ENCODE measurements around the gene BRD1. TPM values are rescaled to one million over a fixed set of nuclear protein-coding genes. Genes with fewer than 3 reads are reported as not detected.
A peak's percentile ranks its signal among the peaks of the same experiment; 100 is the strongest.

The BRD1 gene
- total RNA-seq, 1 experiment from 2014 or later: 51.2 TPM

- intact Hi-C loops (cut with micrococcal nuclease; ENCODE audit: unreplicated experiment): no loop called here
- ChIA-PET CTCF (no interaction called here), POLR2A (ENCODE audit: low non-redundant PET) (no interaction called here)
- DNase-seq (ENCODE audit: low spot score): peak; percentile 24
- Histone ChIP-seq H3K36me3 (ENCODE audit: insufficient read depth, low read length, poor library complexity, severe bottlenecking) (peaks cover 70% of the 10 kb centered on the region), H3K27ac (ENCODE audit: low read depth, low read length, poor library complexity, severe bottlenecking) (peak overlapping the region; percentile 37), H3K9me3 (ENCODE audit: low read depth, low read length, poor library complexity, severe bottlenecking) (no peaks in the 10 kb centered on the region), H3K27me3 (replicated peaks; ENCODE audit: insufficient read depth, low read depth, low read length, poor library complexity) (no peaks in the 10 kb centered on the region), H3K4me1 (ENCODE audit: insufficient read depth, low read length, poor library complexity, severe bottlenecking) (peaks cover 20% of the 10 kb centered on the region), H3K4me3 (ENCODE audit: low read depth, low read length, poor library complexity, severe bottlenecking) (no peak overlapping the region)
- TF ChIP-seq, protein P1, sequence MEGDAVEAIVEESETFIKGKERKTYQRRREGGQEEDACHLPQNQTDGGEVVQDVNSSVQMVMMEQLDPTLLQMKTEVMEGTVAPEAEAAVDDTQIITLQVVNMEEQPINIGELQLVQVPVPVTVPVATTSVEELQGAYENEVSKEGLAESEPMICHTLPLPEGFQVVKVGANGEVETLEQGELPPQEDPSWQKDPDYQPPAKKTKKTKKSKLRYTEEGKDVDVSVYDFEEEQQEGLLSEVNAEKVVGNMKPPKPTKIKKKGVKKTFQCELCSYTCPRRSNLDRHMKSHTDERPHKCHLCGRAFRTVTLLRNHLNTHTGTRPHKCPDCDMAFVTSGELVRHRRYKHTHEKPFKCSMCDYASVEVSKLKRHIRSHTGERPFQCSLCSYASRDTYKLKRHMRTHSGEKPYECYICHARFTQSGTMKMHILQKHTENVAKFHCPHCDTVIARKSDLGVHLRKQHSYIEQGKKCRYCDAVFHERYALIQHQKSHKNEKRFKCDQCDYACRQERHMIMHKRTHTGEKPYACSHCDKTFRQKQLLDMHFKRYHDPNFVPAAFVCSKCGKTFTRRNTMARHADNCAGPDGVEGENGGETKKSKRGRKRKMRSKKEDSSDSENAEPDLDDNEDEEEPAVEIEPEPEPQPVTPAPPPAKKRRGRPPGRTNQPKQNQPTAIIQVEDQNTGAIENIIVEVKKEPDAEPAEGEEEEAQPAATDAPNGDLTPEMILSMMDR (conservative IDR thresholded peaks at IDR 0.05; ENCODE audit: low read depth, low read length): no peak
- TF ChIP-seq EZH2 (IDR thresholded peaks at IDR 0.05; ENCODE audit: borderline replicate concordance, low read depth, low read length, poor library complexity, severe bottlenecking): no peak
- no TSS peak for BruUV-seq (replicated peaks)
These were observed 38.2 kb downstream of the BRD1 start for GRCh38 chr22:49789289-49790141.

- Histone ChIP-seq H3K9me3 (ENCODE audit: low read depth, low read length, poor library complexity, severe bottlenecking) (no peaks in the 10 kb centered on the region), H3K4me3 (ENCODE audit: low read depth, low read length, poor library complexity, severe bottlenecking) (no peak overlapping the region), H3K27ac (ENCODE audit: low read depth, low read length, poor library complexity, severe bottlenecking) (peak overlapping the region; percentile 65), H3K36me3 (ENCODE audit: insufficient read depth, low read length, poor library complexity, severe bottlenecking) (peaks cover 66% of the 10 kb centered on the region), H3K27me3 (replicated peaks; ENCODE audit: insufficient read depth, low read depth, low read length, poor library complexity) (no peaks in the 10 kb centered on the region), H3K4me1 (ENCODE audit: insufficient read depth, low read length, poor library complexity, severe bottlenecking) (peaks cover 20% of the 10 kb centered on the region)
- no peak for DNase-seq (ENCODE audit: low spot score)
- TF ChIP-seq, protein P1 (conservative IDR thresholded peaks at IDR 0.05; ENCODE audit: low read depth, low read length): no peak
- no peak for TF ChIP-seq EZH2 (IDR thresholded peaks at IDR 0.05; ENCODE audit: borderline replicate concordance, low read depth, low read length, poor library complexity, severe bottlenecking)
- POLR2A ChIA-PET (ENCODE audit: low non-redundant PET): no interaction called here
- CTCF ChIA-PET: no interaction called here
- BruUV-seq (replicated peaks): no TSS peak
- intact Hi-C loops (cut with micrococcal nuclease; ENCODE audit: unreplicated experiment): no loop called here
These were observed 39.2 kb downstream of the BRD1 start for GRCh38 chr22:49788504-49788903.

DNA sequence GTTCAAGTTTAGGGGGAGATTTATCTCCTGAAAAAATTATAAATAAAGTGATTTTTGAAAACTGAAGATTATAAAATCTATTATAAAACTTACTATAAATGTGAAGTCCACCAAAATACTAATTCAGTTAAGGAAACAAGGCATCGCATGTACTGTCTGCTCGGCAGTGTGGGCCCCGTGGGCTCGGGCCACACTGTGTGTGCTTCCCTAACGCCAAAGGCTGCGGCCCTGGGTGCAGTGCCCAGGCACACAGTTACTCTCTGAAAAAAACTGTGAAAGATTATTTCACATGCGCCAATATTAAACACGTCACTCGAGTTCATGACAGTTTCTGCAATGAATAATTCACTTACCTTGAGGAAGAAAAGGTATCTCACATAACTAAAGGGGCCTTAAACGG lies 39.8 kb downstream of the BRD1 start:
- Histone ChIP-seq H3K4me3 (ENCODE audit: low read depth, low read length, poor library complexity, severe bottlenecking) (no peak overlapping the region), H3K36me3 (ENCODE audit: insufficient read depth, low read length, poor library complexity, severe bottlenecking) (peaks cover 65% of the 10 kb centered on the region), H3K9me3 (ENCODE audit: low read depth, low read length, poor library complexity, severe bottlenecking) (no peaks in the 10 kb centered on the region), H3K4me1 (ENCODE audit: insufficient read depth, low read length, poor library complexity, severe bottlenecking) (peaks cover 20% of the 10 kb centered on the region), H3K27me3 (replicated peaks; ENCODE audit: insufficient read depth, low read depth, low read length, poor library complexity) (no peaks in the 10 kb centered on the region), H3K27ac (ENCODE audit: low read depth, low read length, poor library complexity, severe bottlenecking) (peak overlapping the region; percentile 65)
- DNase-seq (ENCODE audit: low spot score): no peak
- ChIA-PET POLR2A (ENCODE audit: low non-redundant PET) (no interaction called here), CTCF (no interaction called here)
- TF ChIP-seq, protein P1 (conservative IDR thresholded peaks at IDR 0.05; ENCODE audit: low read depth, low read length): no peak
- TF ChIP-seq EZH2 (IDR thresholded peaks at IDR 0.05; ENCODE audit: borderline replicate concordance, low read depth, low read length, poor library complexity, severe bottlenecking): no peak
- no TSS peak for BruUV-seq (replicated peaks)
- intact Hi-C loops (cut with micrococcal nuclease; ENCODE audit: unreplicated experiment): no loop called here

Data from A673 (cell line).